ENCODE data around the gene C5orf58.

DNA sequence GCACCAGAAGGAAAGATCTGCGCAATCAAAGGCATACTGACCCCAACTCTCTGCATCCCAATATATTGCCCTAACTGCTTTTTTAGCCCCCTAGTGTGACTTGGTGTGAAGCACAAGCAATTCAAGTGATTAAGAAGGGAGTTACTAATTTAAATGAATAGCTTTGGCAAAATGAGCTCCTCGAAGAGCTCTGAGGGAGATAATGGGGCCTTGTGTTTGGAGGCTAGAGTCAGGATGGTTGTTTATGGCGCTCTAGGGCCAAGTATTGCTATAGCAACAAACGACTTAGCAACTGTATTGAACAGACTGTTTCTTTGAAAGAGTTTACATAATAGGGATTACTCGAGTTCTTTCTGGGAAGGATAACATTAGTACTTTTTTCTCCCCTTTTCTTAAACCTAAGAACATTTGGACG is 11.5 kb upstream of the C5orf58 start:
- TF ChIP-seq POLR2A (IDR thresholded peaks at IDR 0.05), result no peak
- TF ChIP-seq, protein P1, sequence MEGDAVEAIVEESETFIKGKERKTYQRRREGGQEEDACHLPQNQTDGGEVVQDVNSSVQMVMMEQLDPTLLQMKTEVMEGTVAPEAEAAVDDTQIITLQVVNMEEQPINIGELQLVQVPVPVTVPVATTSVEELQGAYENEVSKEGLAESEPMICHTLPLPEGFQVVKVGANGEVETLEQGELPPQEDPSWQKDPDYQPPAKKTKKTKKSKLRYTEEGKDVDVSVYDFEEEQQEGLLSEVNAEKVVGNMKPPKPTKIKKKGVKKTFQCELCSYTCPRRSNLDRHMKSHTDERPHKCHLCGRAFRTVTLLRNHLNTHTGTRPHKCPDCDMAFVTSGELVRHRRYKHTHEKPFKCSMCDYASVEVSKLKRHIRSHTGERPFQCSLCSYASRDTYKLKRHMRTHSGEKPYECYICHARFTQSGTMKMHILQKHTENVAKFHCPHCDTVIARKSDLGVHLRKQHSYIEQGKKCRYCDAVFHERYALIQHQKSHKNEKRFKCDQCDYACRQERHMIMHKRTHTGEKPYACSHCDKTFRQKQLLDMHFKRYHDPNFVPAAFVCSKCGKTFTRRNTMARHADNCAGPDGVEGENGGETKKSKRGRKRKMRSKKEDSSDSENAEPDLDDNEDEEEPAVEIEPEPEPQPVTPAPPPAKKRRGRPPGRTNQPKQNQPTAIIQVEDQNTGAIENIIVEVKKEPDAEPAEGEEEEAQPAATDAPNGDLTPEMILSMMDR (IDR thresholded peaks at IDR 0.05), result no peak
